Liver (tissue), 9 donors: Measurements from ENCODE around the gene ALKBH4. TPM values are rescaled to one million over a fixed set of nuclear protein-coding genes. Genes with fewer than 3 reads are reported as not detected.

Experiments
- DNase-seq: peaks from one replicate; pipeline ENCODE4 v3.0.0-alpha.2; 2017; ENCODE audit warnings: low spot score
- H3K27ac ChIP-seq, 2 donors: one replicate each; pipeline ENCODE4 v1.7.0; 2013; ENCODE audit warnings: inconsistent platforms in 2 of 2, low read length in 2 of 2, control low read depth in 1 of 2, low read depth in 1 of 2, mild to moderate bottlenecking in 1 of 2
- H3K27me3 ChIP-seq, 4 donors: one replicate each; pipeline versions ENCODE4 v1.6.1 to v1.7.0; 2013; ENCODE audit warnings: low read length in 3 of 4, inconsistent platforms in 1 of 4, mild to moderate bottlenecking in 1 of 4, moderate library complexity in 1 of 4; ENCODE audit not compliant: control insufficient read depth in 4 of 4, insufficient read depth in 4 of 4
- H3K36me3 ChIP-seq, 4 donors: one replicate each; pipeline versions ENCODE4 v1.6.1 to v1.7.0; 2013; ENCODE audit warnings: low read length in 3 of 4, mild to moderate bottlenecking in 3 of 4, low read depth in 1 of 4, moderate library complexity in 1 of 4; ENCODE audit not compliant: control insufficient read depth in 4 of 4, insufficient read depth in 3 of 4
- H3K4me1 ChIP-seq, 4 donors: one replicate each; pipeline versions ENCODE4 v1.6.1 to v1.7.0; 2013; ENCODE audit warnings: low read length in 3 of 4, mild to moderate bottlenecking in 3 of 4, moderate library complexity in 1 of 4; ENCODE audit not compliant: control insufficient read depth in 4 of 4, insufficient read depth in 4 of 4
- H3K4me3 ChIP-seq, 3 donors: one replicate each; pipeline versions ENCODE4 v1.6.1 to v1.7.0; 2013; ENCODE audit warnings: low read length in 3 of 3, control low read depth in 1 of 3, low read depth in 1 of 3, mild to moderate bottlenecking in 1 of 3
- H3K9ac ChIP-seq, 2 donors: one replicate each; pipeline ENCODE4 v1.7.0; 2013; ENCODE audit warnings: low read length in 2 of 2, mild to moderate bottlenecking in 2 of 2, moderate library complexity in 2 of 2, control low read depth in 1 of 2, low read depth in 1 of 2
- H3K9me3 ChIP-seq, 4 donors: one replicate each; pipeline versions ENCODE4 v1.6.1 to v1.7.0; 2013; ENCODE audit warnings: low read length in 3 of 4; ENCODE audit not compliant: control insufficient read depth in 4 of 4
- ATF3 ChIP-seq: IDR thresholded peaks from 2 replicates; pipeline ENCODE4 v1.6.1; 2016; ENCODE audit warnings: antibody characterized with exemption
- CTCF ChIP-seq: fragments of 150-350 bp; IDR thresholded peaks from 2 replicates; pipeline ENCODE4 v1.5.1; 2017; ENCODE audit warnings: improper control_type of control experiment, low read depth, low read length; ENCODE audit not compliant: missing input control
- EGR1 ChIP-seq, 2 donors: IDR thresholded peaks; 2 replicates each; pipeline ENCODE4 v1.6.1; 2016 to 2018; ENCODE audit warnings: antibody characterized with exemption in 2 of 2, low read depth in 2 of 2
- GABPA ChIP-seq, 2 donors: IDR thresholded peaks in 1 of 2; conservative IDR thresholded peaks in 1 of 2; 2 replicates each; pipeline ENCODE4 v1.6.1; 2016; ENCODE audit warnings: antibody characterized with exemption in 2 of 2, mild to moderate bottlenecking in 1 of 2, moderate library complexity in 1 of 2
- HNF4A ChIP-seq, 2 donors: conservative IDR thresholded peaks; 2 replicates each; pipeline ENCODE4 v1.6.1; 2016; ENCODE audit warnings: antibody characterized with exemption in 2 of 2, mild to moderate bottlenecking in 2 of 2
- HNF4G ChIP-seq: IDR thresholded peaks from 2 replicates; pipeline ENCODE4 v1.6.1; 2016; ENCODE audit warnings: antibody characterized with exemption
- JUND ChIP-seq, 2 donors: IDR thresholded peaks; 2 replicates each; pipeline ENCODE4 v1.6.1; 2016; ENCODE audit warnings: antibody characterized with exemption in 2 of 2
- MAX ChIP-seq: IDR thresholded peaks from 2 replicates; pipeline ENCODE4 v1.6.1; 2016; ENCODE audit warnings: antibody characterized with exemption
- NR2F2 ChIP-seq: IDR thresholded peaks from 2 replicates; pipeline ENCODE4 v1.6.1; 2016; ENCODE audit warnings: antibody characterized with exemption
- RXRA ChIP-seq, 2 donors: IDR thresholded peaks; 2 replicates each; pipeline ENCODE4 v1.6.1; 2017 to 2018; ENCODE audit warnings: antibody characterized with exemption in 2 of 2, mild to moderate bottlenecking in 1 of 2
- SP1 ChIP-seq: IDR thresholded peaks from 2 replicates; pipeline ENCODE4 v1.6.1; 2018; ENCODE audit warnings: antibody characterized with exemption, mild to moderate bottlenecking
- YY1 ChIP-seq: IDR thresholded peaks from 2 replicates; pipeline ENCODE4 v1.6.1; 2016; ENCODE audit warnings: antibody characterized with exemption, mild to moderate bottlenecking
- ZBTB33 ChIP-seq: IDR thresholded peaks from 2 replicates; pipeline ENCODE4 v1.6.1; 2016; ENCODE audit warnings: antibody characterized with exemption
- WGBS: extraction: QIAGEN DNeasy Blood & Tissue Kit; methylation state at CpG from one replicate; pipeline ENCODE4 v1.1.7; 2013; 5-methylcytosine and 5-hydroxymethylcytosine counted together
- polyA plus RNA-seq, 2 donors: library from polyadenylated mRNA; stranded (reverse) in 1 of 2; unstranded in 1 of 2; fragments of 200-250 nt in 1 of 2; fragments of >200 nt in 1 of 2; fragmentation: Nextera tagmentation in 1 of 2; extraction: Ambion mirVana in 1 of 2; gene quantifications; one replicate each; pipeline versions ENCODE4 v1.2.1 to v1.2.3, GENCODE V29; 2013 to 2015
- total RNA-seq, 2 donors: library from RNA; depleted of rRNA; stranded (reverse); fragments of >200 nt; gene quantifications; one replicate each; pipeline ENCODE4 v1.2.3, GENCODE V29; 2014
- donor health status: healthy.
- donor health status: healthy.
- donor health status: healthy.
- donor health status: healthy.
- donor health status: healthy.

The ALKBH4 gene
- total and polyA plus RNA-seq, 4 donors = 5.7 to 8.7 (median 6.9) TPM

- no peak for DNase-seq
- Histone ChIP-seq H3K9ac (no peak overlapping the region), H3K36me3 (peaks cover 2 to 18% (median 5%) of the 10 kb centered on the region in 4 donors), H3K27me3 (no peaks in the 10 kb centered on the region), H3K27ac (no peak overlapping the region), H3K4me1 (no peaks in the 10 kb centered on the region), H3K9me3 (no peaks in the 10 kb centered on the region), H3K4me3 (no peak overlapping the region)
- no peak for TF ChIP-seq HNF4A (conservative IDR thresholded peaks at IDR 0.05)
- no peak for TF ChIP-seq NR2F2
- no peak for TF ChIP-seq JUND (IDR thresholded peaks at IDR 0.05)
- TF ChIP-seq ZBTB33 = no peak
- no peak for TF ChIP-seq RXRA (IDR thresholded peaks at IDR 0.05)
- TF ChIP-seq ATF3 = no peak
- TF ChIP-seq HNF4G = no peak
- TF ChIP-seq EGR1 (IDR thresholded peaks at IDR 0.05; ENCODE audit: low read depth in 2 of 2) = no peak
- TF ChIP-seq CTCF = no peak
- WGBS = 92% methylated on average over 6 of the region's 6 CpGs
These were observed 12.2 kb downstream of the ALKBH4 start for GRCh38 chr7:102452451-102452850.

GRCh38 chr7:102451371-102452054 lies 13.2 kb downstream of the ALKBH4 start:
- WGBS = 58% methylated on average over 23 of the region's 23 CpGs
- DNase-seq = no peak
- Histone ChIP-seq H3K36me3 (peaks cover 0 to 10% (median 3%) of the 10 kb centered on the region in 4 donors), H3K9ac (no peak overlapping the region), H3K4me3 (no peak overlapping the region), H3K27ac (no peak overlapping the region), H3K27me3 (no peaks in the 10 kb centered on the region), H3K4me1 (no peaks in the 10 kb centered on the region), H3K9me3 (no peaks in the 10 kb centered on the region)
- TF ChIP-seq EGR1 (IDR thresholded peaks at IDR 0.05; ENCODE audit: low read depth in 2 of 2) = no peak
- no peak for TF ChIP-seq HNF4A (conservative IDR thresholded peaks at IDR 0.05)
- no peak for TF ChIP-seq GABPA (IDR thresholded peaks at IDR 0.05 in 1 of 2, conservative IDR thresholded peaks at IDR 0.05 in 1 of 2)
- TF ChIP-seq CTCF = no peak
- TF ChIP-seq YY1 = no peak
- TF ChIP-seq SP1 = no peak
- no peak for TF ChIP-seq NR2F2
- no peak for TF ChIP-seq ZBTB33
- TF ChIP-seq HNF4G = no peak
- no peak for TF ChIP-seq MAX
